B cell (primary cell): ENCODE data around the gene HMCN1. TPM values are rescaled to one million over a fixed set of nuclear protein-coding genes. Genes with fewer than 3 reads are reported as not detected.

Source experiments
- ATAC-seq: fragments of 200-7000 bp; cut with Tn5 transposase; one replicate; pipeline ENCODE4 v1.10.0; 2021; ENCODE audit warnings: low read depth, mild to moderate bottlenecking, moderate number of reproducible peaks, moderate library complexity
- CTCF ChIA-PET: fragments of 350-600 bp; sonication (Branson Sonifier 250); formaldehyde crosslinking; loops from one replicate; lab custom pipeline; 2021; ENCODE audit warnings: antibody characterized with exemption, inconsistent platforms; lab: Charles Lee
- POLR2A ChIA-PET: fragments of 350-600 bp; sonication (Branson Sonifier 250); formaldehyde crosslinking; loops from one replicate; lab custom pipeline; 2021; ENCODE audit warnings: antibody characterized with exemption; lab: Charles Lee
- DNase-seq: peaks from one replicate; pipeline ENCODE4 v3.0.0; 2013
- H2AFZ ChIP-seq: 2 replicates; pipeline ENCODE4 v1.6.1; 2012; ENCODE audit warnings: mild to moderate bottlenecking, low read depth, low read length; ENCODE audit not compliant: insufficient read depth, poor library complexity, severe bottlenecking
- H3K27ac ChIP-seq, 2 donors: 1 replicate in 1 of 2; 2 replicates in 1 of 2; pipeline ENCODE4 v1.5.1; 2012 to 2013; ENCODE audit warnings: low read length in 2 of 2, mild to moderate bottlenecking in 2 of 2, moderate library complexity in 1 of 2
- H3K27me3 ChIP-seq, 4 experiments: fragments of 200-600 bp in 1 of 4; sonication (generic) in 1 of 4; replicated peaks in 1 of 4; 1 replicate in 2 of 4; 2 replicates in 2 of 4; pipeline versions ENCODE4 v1.6.1 to v1.7.0; 2013 to 2016; ENCODE audit warnings: low read length in 3 of 4, mild to moderate bottlenecking in 2 of 4, mixed read lengths in 1 of 4, moderate library complexity in 1 of 4; ENCODE audit not compliant: insufficient read depth in 4 of 4, control insufficient read depth in 3 of 4; ENCODE audit errors: control extremely low read depth in 1 of 4
- H3K36me3 ChIP-seq, 2 experiments: replicated peaks in 1 of 2; 1 replicate in 1 of 2; 2 replicates in 1 of 2; pipeline versions ENCODE4 v1.6.1 to v1.7.1; 2013; ENCODE audit warnings: low read length in 1 of 2; ENCODE audit not compliant: insufficient read depth in 2 of 2, control insufficient read depth in 1 of 2; ENCODE audit errors: control extremely low read depth in 1 of 2, extremely low read depth in 1 of 2
- H3K4me1 ChIP-seq, 2 donors: fragments of 200-600 bp in 1 of 2; sonication (generic) in 1 of 2; 1 replicate in 1 of 2; 2 replicates in 1 of 2; pipeline versions ENCODE4 v1.5.1 to v1.6.1; 2013 to 2017; ENCODE audit warnings: low read length in 2 of 2; ENCODE audit not compliant: control insufficient read depth in 2 of 2, insufficient read depth in 2 of 2
- H3K4me2 ChIP-seq: replicated peaks from 2 replicates; pipeline ENCODE3; 2012; ENCODE audit warnings: mild to moderate bottlenecking, low read depth, low read length; ENCODE audit not compliant: poor library complexity, severe bottlenecking
- H3K4me3 ChIP-seq, 5 experiments: fragments of 200-600 bp in 1 of 5; sonication (generic) in 1 of 5; 1 replicate in 3 of 5; 2 replicates in 2 of 5; pipeline versions ENCODE4 v1.5.1 to v1.7.0; 2011 to 2016; ENCODE audit warnings: low read length in 4 of 5, mild to moderate bottlenecking in 4 of 5, low read depth in 2 of 5, control low read depth in 1 of 5, moderate library complexity in 1 of 5; ENCODE audit not compliant: insufficient read depth in 1 of 5; ENCODE audit errors: control extremely low read depth in 1 of 5, extremely low read depth in 1 of 5
- H3K79me2 ChIP-seq: fragments of 200-600 bp; sonication (generic); one replicate; pipeline ENCODE4 v1.6.0; 2016; ENCODE audit warnings: low read length; ENCODE audit not compliant: control insufficient read depth, insufficient read depth
- H3K9ac ChIP-seq: fragments of 200-600 bp; sonication (generic); 2 replicates; pipeline ENCODE4 v1.6.1; 2017; ENCODE audit warnings: mild to moderate bottlenecking, low read length, moderate library complexity
- H3K9me3 ChIP-seq, 3 donors: one replicate each; pipeline versions ENCODE4 v1.6.1 to v1.7.1; 2013; ENCODE audit warnings: low read length in 2 of 3; ENCODE audit not compliant: control insufficient read depth in 2 of 3, insufficient read depth in 1 of 3; ENCODE audit errors: control extremely low read depth in 1 of 3
- H4K20me1 ChIP-seq: 2 replicates; pipeline ENCODE4 v1.6.0; 2012; ENCODE audit warnings: mild to moderate bottlenecking, low read length; ENCODE audit not compliant: insufficient read depth, control insufficient read depth, poor library complexity, severe bottlenecking
- H3K27ac Mint-ChIP-seq: one replicate; pipeline ENCODE4 v1.8.0; 2021; ENCODE audit warnings: mixed read lengths
- H3K27me3 Mint-ChIP-seq: one replicate; pipeline ENCODE4 v1.8.0; 2021; ENCODE audit warnings: mixed read lengths
- H3K4me1 Mint-ChIP-seq: one replicate; pipeline ENCODE4 v1.8.0; 2021; ENCODE audit warnings: mixed read lengths
- H3K4me3 Mint-ChIP-seq: one replicate; pipeline ENCODE4 v1.8.0; 2021; ENCODE audit warnings: mixed read lengths
- H3K9me3 Mint-ChIP-seq: one replicate; pipeline ENCODE4 v1.8.0; 2022; ENCODE audit warnings: mixed read lengths; ENCODE audit not compliant: insufficient read depth
- CTCF ChIP-seq: fragments of 200-600 bp; IDR thresholded peaks from one replicate; pipeline ENCODE4 v1.8.0; 2022; ENCODE audit warnings: antibody characterized with exemption, mild to moderate bottlenecking
- EZH2 ChIP-seq: IDR thresholded peaks from 2 replicates; pipeline ENCODE4 v1.6.1; 2012; ENCODE audit warnings: borderline replicate concordance, low read depth, mild to moderate bottlenecking, moderate library complexity, low read length; ENCODE audit not compliant: insufficient read depth, poor library complexity, severe bottlenecking
- WGBS: methylation state at CpG from one replicate; pipeline ENCODE4 v1.1.5; 2013; ENCODE audit warnings: missing lambda C conversion rate; ENCODE audit not compliant: insufficient coverage; 5-methylcytosine and 5-hydroxymethylcytosine counted together
- intact Hi-C: fragments of 100-400 bp; cut with micrococcal nuclease; formaldehyde crosslinking; loops from one replicate; pipeline ENCODE4 v1.10.0; 2022
- polyA plus RNA-seq: library from polyadenylated mRNA; depleted of rRNA; stranded (reverse); fragments of >200 nt; gene quantifications from 2 replicates; pipeline ENCODE4 v1.2.3, GENCODE V29; 2012
- total RNA-seq, 2 donors: library from RNA; stranded (reverse); fragments of 120-200 nt in 1 of 2; gene quantifications; 1 replicate in 1 of 2; 2 replicates in 1 of 2; pipeline versions ENCODE4 v1.2.3 to v1.2.4, GENCODE V29; 2013 to 2022

HMCN1 gene
- total and polyA plus RNA-seq, 2 donors (not counting 1 experiment from before 2014, with no cell fraction given) = not detected

GRCh38 chr1:185974367-185975170, 240.4 kb downstream of the HMCN1 start:
- Histone ChIP-seq H3K9ac (no peak overlapping the region), H3K27ac (no peak overlapping the region), H3K79me2 (no peaks in the 10 kb centered on the region), H3K4me2 (no peak overlapping the region), H3K4me1 (no peaks in the 10 kb centered on the region), H2AFZ (no peak overlapping the region), H4K20me1 (no peaks in the 10 kb centered on the region), H3K9me3 (no peaks in the 10 kb centered on the region), H3K4me3 (no peak overlapping the region), H3K27me3 (no peaks in the 10 kb centered on the region), H3K36me3 (no peaks in the 10 kb centered on the region)
- ChIA-PET POLR2A (no interaction called here), CTCF (no interaction called here)
- DNase-seq (no peak), ATAC-seq (no peak)
- TF ChIP-seq CTCF = no peak
- TF ChIP-seq EZH2 = no peak
- H3K9me3 Mint-ChIP-seq = no peaks in the 10 kb centered on the region
- no peak overlapping the region for H3K27ac Mint-ChIP-seq
- no CpG with 5 or more reads among the region's 3 CpGs for WGBS
- peaks cover 4% of the 10 kb centered on the region for H3K27me3 Mint-ChIP-seq
- intact Hi-C loops = no loop called here
- H3K4me3 Mint-ChIP-seq = no peak overlapping the region
- no peaks in the 10 kb centered on the region for H3K4me1 Mint-ChIP-seq

GRCh38 chr1:185980891-185981290, 246.7 kb downstream of the HMCN1 start:
- ATAC-seq = no peak
- Histone ChIP-seq H3K9me3 (no peaks in the 10 kb centered on the region), H3K27ac (no peak overlapping the region), H2AFZ (no peak overlapping the region), H3K4me1 (no peaks in the 10 kb centered on the region), H4K20me1 (no peaks in the 10 kb centered on the region), H3K36me3 (no peaks in the 10 kb centered on the region), H3K4me3 (no peak overlapping the region), H3K4me2 (no peak overlapping the region), H3K79me2 (no peaks in the 10 kb centered on the region), H3K9ac (no peak overlapping the region), H3K27me3 (no peaks in the 10 kb centered on the region)
- 100% methylated on average over 1 of the region's 1 CpG for WGBS
- Mint-ChIP-seq H3K27me3 (no peaks in the 10 kb centered on the region), H3K4me1 (no peaks in the 10 kb centered on the region), H3K27ac (no peak overlapping the region), H3K9me3 (no peaks in the 10 kb centered on the region), H3K4me3 (no peak overlapping the region)
- TF ChIP-seq CTCF (no peak), EZH2 (no peak)
- intact Hi-C loops = no loop called here
- POLR2A ChIA-PET = no interaction called here
- CTCF ChIA-PET = no interaction called here
- no peak for DNase-seq
